Lung (tissue), 12 donors: ENCODE measurements around the gene CCNY. TPM values are rescaled to one million over a fixed set of nuclear protein-coding genes. Genes with fewer than 3 reads are reported as not detected.

Source experiments
- ATAC-seq: fragments of 200-7000 bp; cut with Tn5 transposase; one replicate; pipeline ENCODE4 v1.9.1; 2020; ENCODE audit warnings: moderate number of reproducible peaks; ENCODE audit not compliant: insufficient read depth, low FRiP score
- DNase-seq, 3 donors: peaks; one replicate each; pipeline ENCODE4 v3.0.0-alpha.2; 2013 to 2017
- H3K27ac ChIP-seq, 2 donors: one replicate each; pipeline ENCODE4 v1.5.1; 2013; ENCODE audit warnings: mild to moderate bottlenecking in 2 of 2, moderate library complexity in 2 of 2, control low read depth in 1 of 2, inconsistent platforms in 1 of 2, low read depth in 1 of 2, low read length in 1 of 2
- H3K27me3 ChIP-seq, 3 donors: one replicate each; pipeline ENCODE4 v1.5.1; 2013; ENCODE audit warnings: low read length in 2 of 3; ENCODE audit not compliant: control insufficient read depth in 3 of 3, insufficient read depth in 3 of 3
- H3K36me3 ChIP-seq, 4 donors: one replicate each; pipeline ENCODE4 v1.5.1; 2013; ENCODE audit warnings: low read length in 4 of 4, mild to moderate bottlenecking in 1 of 4, moderate library complexity in 1 of 4; ENCODE audit not compliant: control insufficient read depth in 4 of 4, insufficient read depth in 4 of 4
- H3K4me1 ChIP-seq, 5 donors: one replicate each; pipeline ENCODE4 v1.5.1; 2013; ENCODE audit warnings: low read length in 5 of 5, mild to moderate bottlenecking in 2 of 5, moderate library complexity in 1 of 5; ENCODE audit not compliant: control insufficient read depth in 5 of 5, insufficient read depth in 5 of 5
- H3K4me3 ChIP-seq: one replicate; pipeline ENCODE4 v1.5.1; 2013; ENCODE audit warnings: mild to moderate bottlenecking, control low read depth, moderate library complexity
- H3K9ac ChIP-seq, 2 donors: one replicate each; pipeline ENCODE4 v1.5.1; 2013; ENCODE audit warnings: low read length in 2 of 2, control low read depth in 1 of 2; ENCODE audit not compliant: insufficient read depth in 1 of 2
- H3K9me3 ChIP-seq, 4 donors: one replicate each; pipeline ENCODE4 v1.5.1; 2013; ENCODE audit warnings: low read length in 3 of 4, mild to moderate bottlenecking in 1 of 4, moderate library complexity in 1 of 4; ENCODE audit not compliant: control insufficient read depth in 4 of 4, insufficient read depth in 3 of 4
- CTCF ChIP-seq: IDR thresholded peaks from 2 replicates; pipeline ENCODE4 v1.5.1; 2012; ENCODE audit warnings: mild to moderate bottlenecking; ENCODE audit errors: control extremely low read depth, extremely low read depth
- WGBS, 2 donors: extraction: QIAGEN DNeasy Blood & Tissue Kit; methylation state at CpG; one replicate each; pipeline ENCODE4 v1.1.7; 2013; 5-methylcytosine and 5-hydroxymethylcytosine counted together
- polyA plus RNA-seq, 2 donors: library from polyadenylated mRNA; stranded (reverse); fragments of 200-250 nt; gene quantifications; one replicate each; pipeline ENCODE4 v1.2.1, GENCODE V29; 2013
- total RNA-seq, 2 donors: library from RNA; depleted of rRNA in 1 of 2; stranded (reverse); fragments of >200 nt in 1 of 2; gene quantifications; one replicate each; pipeline ENCODE4 v1.2.1, GENCODE V29; 2014 to 2021
- donor health status: control.
- donor health status: control.
- donor health status: Bipolar disorder and iron deficiency.
- donor health status: healthy.
- donor health status: DM: yes; HTN: yes; CAD: no.

CCNY gene
- total and polyA plus RNA-seq, 4 donors, result 26.6 to 63.0 (median 38.8) TPM

DNA sequence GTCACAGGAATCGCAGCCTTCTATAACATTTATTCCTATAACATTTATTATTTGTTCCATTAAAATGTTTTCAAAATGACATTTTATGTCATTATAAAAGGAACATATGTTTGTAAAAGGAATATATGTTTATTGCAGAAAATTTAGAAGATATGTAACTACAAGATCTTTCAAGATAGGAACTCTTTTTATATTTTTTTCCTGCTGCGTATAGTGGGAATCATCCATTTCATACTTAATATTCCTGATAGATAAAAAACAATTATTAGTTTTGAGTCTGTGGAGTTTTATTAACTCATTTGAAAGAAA, 55.6 kb downstream of the CCNY start:
- H3K4me3 ChIP-seq, result no peak overlapping the region
- peaks cover 7 to 50% (median 25%) of the 10 kb centered on the region in 5 donors for H3K4me1 ChIP-seq
- H3K9me3 ChIP-seq, result peaks cover 0 to 4% (median 0%) of the 10 kb centered on the region in 4 donors
- ATAC-seq (no peak), DNase-seq (no peak)
- WGBS, 2 donors, result 97 to 98% methylated on average over 2 of the region's 2 CpGs
- TF ChIP-seq CTCF, result no peak
- H3K27me3 ChIP-seq, result no peaks in the 10 kb centered on the region
- no peak overlapping the region for H3K9ac ChIP-seq
- H3K27ac ChIP-seq, result no peak overlapping the region
- H3K36me3 ChIP-seq, result no peaks in the 10 kb centered on the region

DNA sequence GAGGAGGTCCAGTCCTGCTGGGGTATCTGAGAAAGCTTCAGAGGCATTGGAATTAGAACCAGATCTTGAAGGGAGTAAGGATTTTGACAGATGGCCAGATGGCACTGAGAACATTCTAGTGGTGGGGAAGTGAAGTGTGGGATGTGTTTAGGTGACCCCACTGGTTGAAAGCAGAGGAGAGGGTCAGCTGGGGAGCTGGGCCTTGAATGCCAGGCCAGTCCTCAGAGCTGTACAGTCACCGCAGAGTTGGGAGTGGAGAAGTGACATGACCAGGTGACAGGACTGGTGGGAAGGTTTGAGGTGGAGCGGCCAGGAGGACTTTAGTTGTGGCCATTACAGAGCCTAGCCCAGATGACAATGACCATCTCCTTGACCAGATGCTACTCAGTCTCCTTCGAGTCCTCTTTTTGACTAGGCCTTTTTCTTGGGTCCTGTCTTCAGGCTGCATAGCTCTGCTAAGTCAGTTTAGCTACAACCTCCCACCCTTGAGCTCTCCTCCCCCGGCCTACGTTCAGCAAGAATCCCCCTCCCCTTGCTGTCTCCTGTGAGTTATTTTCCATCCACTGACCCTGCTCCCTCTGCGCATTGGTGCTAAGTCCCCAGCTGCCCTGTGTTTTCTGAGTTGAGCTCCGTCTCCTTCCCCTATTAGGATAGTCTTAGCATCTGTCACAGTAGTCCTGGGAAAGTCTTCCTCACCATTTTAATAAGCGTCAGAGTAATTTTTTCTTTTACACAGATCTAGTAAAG, 56.3 kb downstream of the CCNY start:
- H3K36me3 ChIP-seq, result no peaks in the 10 kb centered on the region
- H3K4me1 ChIP-seq, result peaks cover 9 to 49% (median 22%) of the 10 kb centered on the region in 5 donors
- H3K9ac ChIP-seq, result no peak overlapping the region
- no peaks in the 10 kb centered on the region for H3K27me3 ChIP-seq
- no peak overlapping the region for H3K4me3 ChIP-seq
- H3K27ac ChIP-seq, result no peak overlapping the region
- ATAC-seq (no peak), DNase-seq (no peak)
- peaks cover 0 to 4% (median 0%) of the 10 kb centered on the region in 4 donors for H3K9me3 ChIP-seq
- 94 to 98% methylated on average over 8 of the region's 8 CpGs for WGBS, 2 donors
- no peak for TF ChIP-seq CTCF

DNA sequence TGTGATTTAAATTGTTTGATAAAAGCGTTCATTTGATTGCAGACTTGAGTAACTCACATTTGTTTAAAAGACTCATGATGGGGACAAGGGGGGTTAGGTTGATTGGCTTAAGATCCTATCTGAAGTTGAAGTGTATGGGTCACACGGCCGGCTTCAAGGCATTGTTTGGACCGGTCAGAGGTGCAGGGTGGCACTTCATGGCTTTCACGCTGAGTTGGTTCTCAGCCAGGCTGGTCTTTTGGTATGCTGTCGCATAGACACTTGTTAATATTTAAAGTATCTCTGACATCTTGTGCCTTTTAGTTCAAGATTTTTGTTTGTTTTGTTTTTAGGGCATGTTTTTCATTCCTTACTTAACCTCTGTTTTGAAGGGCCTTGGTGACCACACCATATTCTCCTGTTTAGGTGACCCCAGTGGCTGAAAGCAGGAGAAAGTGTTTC, 58.1 kb downstream of the CCNY start:
- Histone ChIP-seq H3K9me3 (peaks cover 0 to 4% (median 0%) of the 10 kb centered on the region in 4 donors), H3K4me1 (peaks cover 18 to 54% (median 34%) of the 10 kb centered on the region in 5 donors), H3K36me3 (no peaks in the 10 kb centered on the region), H3K27me3 (no peaks in the 10 kb centered on the region), H3K9ac (peak overlapping the region in 1 of 2 donors; percentile 27), H3K27ac (no peak overlapping the region), H3K4me3 (no peak overlapping the region)
- ATAC-seq (peak; percentile 36), DNase-seq (no peak)
- no peak for TF ChIP-seq CTCF
- WGBS, 2 donors, result 46 to 75% methylated on average over 6 of the region's 6 CpGs
